Right kidney (tissue), 1 donor: ENCODE measurements around the gene CIBAR2.
"Not testable (repeated sequence)": the region's sequence is repeated elsewhere in the genome, so short reads cannot be mapped to it uniquely, and the experiment has no call there.

Experiments used
- DNase-seq: peaks from one replicate; pipeline ENCODE4 v3.0.0-alpha.2; 2016

Gene CIBAR2

DNA sequence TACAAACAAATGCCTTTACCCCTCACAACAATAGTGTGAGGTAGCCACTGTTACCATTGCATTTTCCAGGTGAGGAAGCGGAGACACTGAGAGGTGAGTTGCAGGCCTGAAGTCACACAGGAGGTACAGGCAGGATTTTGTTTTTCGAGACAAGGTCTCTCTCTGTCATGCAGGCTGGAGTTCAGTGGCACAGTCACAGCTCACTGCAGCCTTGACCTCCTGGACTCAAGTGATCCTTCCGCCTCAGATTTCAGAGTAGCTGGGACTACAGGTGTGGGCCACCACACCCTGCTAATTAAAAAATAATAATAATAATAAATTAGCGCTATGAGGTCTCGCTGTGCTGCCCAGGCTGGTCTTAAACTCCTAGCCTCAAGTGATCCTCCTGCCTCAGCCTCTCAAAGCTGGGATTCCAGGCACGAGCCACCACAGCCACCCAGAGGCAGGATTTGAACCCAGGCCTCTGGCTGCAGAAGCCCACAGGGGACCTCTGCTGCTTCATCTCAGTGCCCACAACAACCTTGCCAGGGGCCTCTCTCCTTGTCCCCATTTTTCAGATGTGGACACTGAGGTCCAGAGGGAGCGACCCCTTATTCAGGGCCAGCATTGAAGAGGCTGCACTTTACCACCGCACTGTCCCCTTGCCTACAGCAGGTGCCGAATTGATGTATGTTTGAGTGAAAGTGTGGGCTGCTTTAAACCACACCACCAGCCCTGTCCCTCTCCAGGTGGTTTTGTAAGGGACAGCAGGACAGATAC is 16.0 kb upstream of the CIBAR2 start:
- DNase-seq: no peak

- DNase-seq: no peak
Observed at GRCh38 chr16:85127379-85127723, 15.1 kb upstream of the CIBAR2 start.

DNA sequence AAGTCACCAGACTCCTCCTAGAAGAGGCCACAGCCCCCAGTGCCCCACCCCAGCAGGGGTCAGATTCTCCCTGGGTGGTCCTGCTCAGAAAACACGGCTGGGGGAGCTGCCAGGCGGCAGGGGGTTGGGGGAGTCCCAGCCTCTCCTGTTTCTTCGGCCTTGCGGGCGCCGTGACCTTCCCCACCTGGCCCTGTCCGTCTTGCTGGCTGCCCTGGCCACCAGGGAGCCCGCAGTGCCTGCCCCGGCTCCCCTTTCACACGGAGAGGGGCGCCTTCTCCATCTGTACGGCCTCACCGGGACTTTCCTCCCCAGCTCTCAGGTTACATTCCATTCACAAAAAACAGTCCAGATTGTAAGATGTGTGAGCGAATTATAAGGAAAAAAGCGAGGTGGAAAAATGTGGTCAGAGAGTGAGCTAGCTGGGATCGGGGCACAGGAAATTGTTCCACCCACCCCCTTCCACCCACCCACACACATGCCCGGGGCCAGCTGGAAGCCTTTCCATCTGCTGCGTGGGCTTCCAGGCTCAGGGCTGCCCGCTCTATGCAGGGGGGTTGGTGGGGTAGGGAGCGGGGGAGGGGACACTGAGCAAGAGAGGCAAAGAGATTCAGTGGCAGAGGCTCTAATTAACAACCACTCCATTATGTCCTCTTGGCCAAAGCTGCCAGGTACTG is 14.6 kb upstream of the CIBAR2 start:
- peak; percentile 77 for DNase-seq

GRCh38 chr16:85126394-85126704 is 14.1 kb upstream of the CIBAR2 start:
- DNase-seq: no peak

DNA sequence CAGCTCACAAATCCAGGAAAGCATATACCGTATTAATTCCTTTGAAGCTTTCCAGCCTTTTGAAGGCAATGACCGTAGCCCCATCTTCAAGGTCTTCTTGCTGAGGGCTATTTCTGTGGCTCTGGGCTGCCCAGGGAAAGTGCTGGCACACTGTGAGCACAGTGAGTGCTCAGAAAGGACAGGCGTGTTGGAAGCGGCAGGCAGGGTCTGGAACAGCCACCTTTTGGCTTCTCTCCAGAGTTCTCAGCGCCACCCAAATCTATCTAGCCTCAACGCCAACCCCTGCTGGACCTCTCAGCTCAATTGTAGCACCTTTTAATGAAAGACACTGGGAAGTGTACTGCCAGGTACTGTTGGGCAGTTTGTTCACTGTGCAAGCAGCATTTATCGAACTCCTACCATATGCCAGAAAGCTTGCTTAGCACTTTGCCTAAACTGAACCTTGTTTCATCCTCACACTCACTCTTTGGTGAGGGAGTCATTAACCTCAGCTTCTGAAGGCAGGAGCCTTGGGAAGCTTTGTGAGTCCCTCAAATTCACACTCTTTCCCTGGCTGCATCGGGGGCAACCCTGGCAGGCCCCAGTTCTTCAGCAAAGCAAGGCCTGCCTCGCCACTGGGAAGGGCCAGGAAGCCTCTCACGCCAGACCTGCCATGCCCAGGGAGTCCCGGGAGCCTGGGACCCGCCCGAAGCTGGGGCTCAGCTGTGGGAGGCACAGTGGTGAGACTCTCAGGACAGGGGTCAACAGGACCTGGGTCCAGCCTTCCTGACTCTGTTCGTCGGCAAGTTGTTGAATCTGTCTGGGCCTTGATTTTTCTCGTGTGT is 13.5 kb upstream of the CIBAR2 start:
- DNase-seq: no peak

GRCh38 chr16:85124636-85125346 is 12.5 kb upstream of the CIBAR2 start:
- no peak for DNase-seq

DNA sequence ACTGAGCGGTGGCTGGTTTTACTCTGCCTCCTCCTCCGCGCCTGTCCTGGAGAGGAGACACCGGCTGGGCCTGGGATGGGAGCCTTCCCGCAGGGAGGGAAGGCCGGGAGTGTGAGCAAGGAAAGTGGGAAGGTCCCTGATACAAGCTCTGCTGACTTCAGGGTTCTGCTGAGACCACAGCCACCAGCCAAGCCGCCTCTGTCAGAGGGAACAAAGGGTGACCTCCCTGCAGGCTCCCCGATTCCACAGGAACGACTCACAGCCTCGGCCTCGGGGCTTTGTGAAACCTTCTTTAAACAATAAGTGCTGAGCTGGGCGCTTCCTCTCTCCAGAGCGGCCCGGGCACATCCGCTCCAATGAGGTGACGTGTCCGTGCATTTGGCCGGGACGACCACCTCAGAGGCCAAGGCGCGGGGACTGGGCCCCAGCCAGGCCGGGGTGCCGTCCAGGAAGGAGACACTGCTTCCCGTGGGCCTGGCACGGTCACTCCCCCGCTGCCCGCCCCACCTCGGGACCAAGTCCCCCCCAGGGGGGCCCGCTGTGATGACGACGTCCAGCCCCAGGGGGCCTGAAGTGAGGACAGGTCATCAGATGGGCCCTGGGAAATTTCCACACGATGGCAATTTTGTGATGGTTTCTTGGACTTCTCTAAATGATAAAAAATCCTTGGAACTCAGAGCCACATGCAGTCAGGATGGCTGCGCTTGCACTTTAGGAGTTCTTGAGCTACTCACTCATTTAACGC is 11.8 kb upstream of the CIBAR2 start:
- no peak for DNase-seq

DNA sequence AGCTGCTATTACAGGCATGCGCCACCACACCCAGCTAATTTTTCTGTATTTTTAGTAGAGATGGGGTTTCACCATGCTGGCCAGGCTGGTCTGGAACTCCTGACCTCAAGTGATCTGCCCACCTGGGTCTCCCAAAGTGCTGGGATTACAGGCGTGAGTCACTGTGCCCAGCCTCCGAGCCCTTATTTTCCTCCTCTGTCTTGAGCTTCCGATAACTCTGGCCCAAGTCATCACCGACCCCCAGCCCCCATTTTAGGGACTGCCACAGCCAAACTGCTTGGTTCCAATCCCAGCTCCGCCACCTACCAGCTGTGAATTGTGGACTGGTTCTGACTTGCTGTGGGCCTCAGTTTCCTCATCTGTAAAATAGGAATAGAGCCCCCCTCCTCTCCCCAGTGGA is 11.2 kb upstream of the CIBAR2 start:
- not testable (repeated sequence) for DNase-seq

- no peak for DNase-seq
Observed at GRCh38 chr16:85120006-85120340, 7.7 kb upstream of the CIBAR2 start.

GRCh38 chr16:85117418-85117817 is 5.1 kb upstream of the CIBAR2 start:
- DNase-seq: no peak

DNA sequence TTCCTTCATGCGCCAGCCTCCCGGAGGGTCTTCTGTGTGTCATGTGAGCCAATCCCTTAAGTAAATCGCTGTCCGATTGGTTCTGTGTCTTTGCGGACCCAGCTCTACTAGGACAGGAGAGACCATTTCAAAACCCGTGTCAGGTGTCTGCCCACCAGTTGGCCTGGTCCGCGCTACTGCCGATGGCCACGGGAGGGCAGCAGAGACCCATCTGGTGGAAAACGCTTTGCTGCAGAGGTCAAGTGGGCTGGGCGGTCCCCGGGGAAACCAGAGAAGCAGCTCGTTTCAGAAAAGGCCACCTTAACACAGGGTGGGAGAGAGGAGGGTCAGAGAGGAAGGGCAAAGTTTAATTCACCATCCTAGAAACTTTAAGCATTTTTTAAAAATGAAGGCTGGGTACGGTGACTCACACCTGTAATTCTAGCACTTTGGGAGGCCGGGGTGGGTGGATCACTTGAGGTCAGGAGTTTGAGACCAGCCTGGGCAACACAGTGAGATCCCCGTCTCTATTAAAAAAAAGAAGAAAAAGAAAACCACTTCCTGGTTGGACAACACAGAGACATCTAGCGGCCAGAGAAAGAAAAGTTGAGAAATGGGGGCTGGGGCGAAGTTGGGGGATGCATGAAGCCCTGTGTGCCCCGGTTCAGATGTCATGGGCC is 2.8 kb upstream of the CIBAR2 start:
- DNase-seq: peak; percentile 76

DNA sequence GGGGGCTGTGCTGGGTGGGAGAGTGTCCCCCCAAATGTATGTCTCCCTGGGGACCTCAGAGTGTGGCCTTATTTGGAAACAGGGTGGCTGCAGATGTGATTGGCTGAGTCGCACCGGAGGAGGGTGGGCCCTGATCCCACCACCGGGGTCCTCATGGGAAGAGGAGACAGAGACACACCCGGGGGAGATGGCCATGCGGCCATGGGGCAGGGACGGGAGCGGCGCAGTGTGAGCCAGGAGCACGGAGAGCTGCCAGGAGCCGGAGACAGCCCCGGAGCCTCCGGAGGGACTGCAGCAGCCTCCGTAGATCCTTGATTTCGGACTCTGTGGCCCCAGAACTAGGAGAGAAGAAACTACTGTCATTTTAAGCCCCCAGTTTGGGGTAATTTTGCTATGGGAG is 1.6 kb upstream of the CIBAR2 start:
- no peak for DNase-seq

GRCh38 chr16:85113168-85113733 is 979 bp upstream of the CIBAR2 start:
- no peak for DNase-seq

- DNase-seq: no peak
Observed at GRCh38 chr16:85111184-85111583, 1.1 kb downstream of the CIBAR2 start.

DNA sequence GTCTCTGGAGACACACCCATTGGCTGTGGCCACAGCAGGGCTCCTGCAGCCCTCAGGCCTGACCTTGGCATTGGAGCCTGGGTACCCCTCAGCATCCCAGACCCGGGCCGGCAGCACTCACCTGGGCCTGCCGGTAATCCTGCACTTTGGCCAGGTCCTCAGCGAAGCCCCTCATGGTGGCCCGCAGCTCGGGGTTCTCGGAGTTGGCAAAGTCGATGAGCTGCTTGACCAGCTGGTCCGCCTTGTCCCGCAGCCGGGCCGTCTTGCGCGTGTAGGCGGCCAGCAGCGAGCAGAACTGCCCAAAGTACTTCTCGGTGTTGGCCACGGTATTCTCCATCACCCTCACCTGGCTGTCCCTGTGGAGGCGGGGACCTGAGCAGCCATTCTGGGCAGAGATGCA is 2.2 kb downstream of the CIBAR2 start:
- DNase-seq: no peak

GRCh38 chr16:85107532-85107931 is 4.7 kb downstream of the CIBAR2 start:
- no peak for DNase-seq

GRCh38 chr16:85107083-85107482 is 5.2 kb downstream of the CIBAR2 start:
- DNase-seq: no peak

- DNase-seq: no peak
Observed at GRCh38 chr16:85105475-85105874, 6.8 kb downstream of the CIBAR2 start.

DNA sequence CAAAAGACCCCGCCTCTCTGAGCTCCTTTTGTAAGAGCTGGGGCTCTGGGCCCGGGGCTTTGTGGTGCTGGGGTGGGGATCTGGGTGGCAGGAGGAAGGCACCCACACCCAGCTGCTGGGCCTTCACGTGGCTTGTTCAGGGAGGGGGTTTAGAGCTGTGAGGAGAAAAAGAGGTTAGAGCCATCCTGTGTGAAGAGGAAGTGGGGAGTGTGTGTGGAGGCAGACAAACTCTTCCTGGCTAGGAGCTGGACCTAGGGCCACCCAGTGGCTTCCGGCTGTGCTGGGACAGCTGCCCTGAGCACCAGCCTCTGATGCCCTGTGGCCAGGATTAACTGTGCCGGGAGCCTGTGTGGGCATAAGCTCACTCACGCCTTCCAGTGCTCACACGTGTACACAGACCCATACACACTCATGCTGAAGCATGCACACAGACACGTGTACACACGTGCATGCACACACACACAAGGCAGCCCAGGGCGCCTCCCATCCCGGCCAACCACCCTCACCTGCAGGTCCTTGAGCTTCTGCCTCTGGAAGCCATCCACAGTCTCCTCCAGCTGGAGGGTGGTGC is 7.4 kb downstream of the CIBAR2 start:
- no peak for DNase-seq

DNA sequence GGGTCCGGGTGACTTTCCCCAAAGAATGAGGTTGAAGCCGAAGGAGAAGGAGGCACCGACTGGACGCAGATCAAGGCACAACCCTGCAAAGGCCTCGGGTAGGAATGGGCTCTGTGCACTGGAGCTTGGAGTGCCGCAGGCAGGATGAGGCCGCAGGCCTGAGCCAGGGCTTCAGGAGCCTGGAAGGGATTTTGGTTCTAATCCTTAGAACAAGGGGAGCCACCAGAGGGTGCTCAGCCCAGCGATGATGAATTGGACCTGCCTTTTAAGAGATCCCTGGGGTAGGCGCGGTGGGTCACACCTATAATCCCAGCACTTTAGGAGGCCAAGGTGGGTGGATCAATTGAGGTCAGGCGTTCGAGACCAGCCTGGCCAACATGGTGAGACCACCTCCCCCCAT is 8.1 kb downstream of the CIBAR2 start:
- no peak for DNase-seq
